ENCODE measurements around the gene JSRP1.

The JSRP1 gene

DNA sequence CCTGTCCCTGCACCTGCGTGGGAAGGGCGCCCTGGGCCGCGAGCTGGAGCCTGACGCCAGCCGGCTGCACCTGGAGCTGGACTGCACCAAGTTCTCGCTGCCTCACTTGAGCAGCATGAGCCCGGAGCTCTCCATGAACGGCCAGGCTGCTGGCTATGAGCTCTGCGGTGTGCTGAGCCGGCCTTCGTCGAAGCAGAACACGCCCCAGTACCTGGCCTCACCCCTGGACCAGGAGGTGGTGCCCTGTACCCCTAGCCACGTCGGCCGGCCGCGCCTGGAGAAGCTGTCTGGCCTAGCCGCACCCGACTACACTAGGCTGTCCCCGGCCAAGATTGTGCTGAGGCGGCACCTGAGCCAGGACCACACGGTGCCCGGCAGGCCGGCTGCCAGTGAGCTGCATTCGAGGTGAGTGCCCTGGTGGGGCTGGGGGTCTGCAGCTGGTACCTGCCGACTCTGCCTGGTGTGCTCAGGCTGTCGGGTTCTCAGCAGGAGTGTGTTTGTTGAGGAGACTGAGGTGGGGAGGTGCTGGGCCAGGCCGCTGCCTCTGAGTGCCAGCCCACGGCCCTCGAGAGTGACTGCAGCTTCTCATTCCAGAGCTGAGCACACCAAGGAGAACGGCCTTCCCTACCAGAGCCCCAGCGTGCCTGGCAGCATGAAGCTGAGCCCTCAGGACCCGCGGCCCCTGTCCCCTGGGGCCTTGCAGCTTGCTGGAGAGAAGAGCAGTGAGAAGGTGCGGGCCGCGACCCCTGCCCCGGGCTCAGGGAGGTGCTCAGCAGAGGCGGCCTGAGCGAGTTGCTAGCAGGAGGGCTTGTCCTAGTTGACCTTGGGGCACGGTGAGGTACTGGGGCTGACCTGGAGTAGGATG is 39.6 kb downstream of the JSRP1 start:
- no peak for DNase-seq (ENCODE audit: low spot score)

DNA sequence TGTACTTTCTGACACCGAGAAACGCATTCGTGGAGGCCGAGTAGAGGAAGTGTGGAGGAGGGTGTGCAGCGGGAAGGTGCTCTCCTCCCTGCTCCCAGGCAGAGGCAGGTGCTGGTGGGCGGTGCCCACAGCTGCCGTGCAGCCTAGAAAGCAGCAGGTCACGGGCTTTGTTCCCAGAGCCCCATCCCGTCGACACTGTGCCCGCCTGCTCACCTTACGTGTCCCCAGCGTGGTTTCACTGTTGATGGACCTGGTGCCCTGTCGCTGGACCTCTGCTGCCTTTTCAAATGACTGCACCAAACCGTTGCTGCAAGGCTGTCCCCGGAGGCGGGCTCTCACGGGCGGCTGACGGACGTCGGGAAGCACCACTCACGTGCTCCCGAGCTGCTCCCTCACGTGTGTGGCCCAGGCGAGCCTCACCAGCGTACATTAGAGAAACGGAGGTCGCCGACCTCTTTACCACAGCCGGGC is 40.9 kb downstream of the JSRP1 start:
- DNase-seq (ENCODE audit: low spot score), result no peak

DNA sequence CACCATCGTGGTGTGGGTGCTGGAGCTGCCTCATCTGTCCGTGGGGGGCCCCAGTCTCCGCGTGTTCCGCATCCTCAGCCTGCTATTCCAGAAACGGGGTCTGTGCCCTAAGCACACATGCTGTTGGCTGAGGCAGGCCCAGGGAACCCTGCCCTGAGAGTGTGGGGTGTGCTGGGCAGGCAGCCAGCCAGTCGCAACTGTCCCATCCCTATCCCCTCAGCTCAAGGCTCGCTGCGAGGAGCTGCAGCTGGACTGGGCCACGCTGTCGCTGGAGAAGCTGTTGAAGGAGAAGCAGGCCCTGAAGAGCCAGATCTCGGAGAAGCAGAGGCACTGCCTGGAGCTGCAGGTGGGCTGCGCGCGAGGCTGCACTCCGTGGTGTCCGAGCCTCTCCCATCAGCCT is 42.0 kb downstream of the JSRP1 start:
- no peak for DNase-seq (ENCODE audit: low spot score)

DNA sequence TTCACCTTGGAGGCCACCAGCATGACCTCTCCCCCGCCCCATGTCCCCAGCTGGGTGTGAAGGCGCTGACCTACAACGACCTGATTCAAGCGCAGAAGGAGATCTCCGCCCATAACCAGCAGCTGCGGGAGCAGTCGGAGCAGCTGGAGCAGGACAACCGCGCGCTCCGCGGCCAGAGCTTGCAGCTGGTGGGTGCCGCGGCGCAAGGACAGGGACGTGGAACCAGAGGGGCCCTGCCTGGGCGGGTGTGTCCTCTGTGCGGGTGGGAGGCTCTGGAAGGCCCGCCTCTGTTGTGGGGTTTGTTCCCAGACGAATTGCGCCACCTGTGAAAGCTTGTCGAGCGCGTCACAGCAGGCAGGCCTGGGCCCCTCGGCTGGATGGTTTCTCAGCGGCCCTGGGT is 42.4 kb downstream of the JSRP1 start:
- no peak for DNase-seq (ENCODE audit: low spot score)

DNA sequence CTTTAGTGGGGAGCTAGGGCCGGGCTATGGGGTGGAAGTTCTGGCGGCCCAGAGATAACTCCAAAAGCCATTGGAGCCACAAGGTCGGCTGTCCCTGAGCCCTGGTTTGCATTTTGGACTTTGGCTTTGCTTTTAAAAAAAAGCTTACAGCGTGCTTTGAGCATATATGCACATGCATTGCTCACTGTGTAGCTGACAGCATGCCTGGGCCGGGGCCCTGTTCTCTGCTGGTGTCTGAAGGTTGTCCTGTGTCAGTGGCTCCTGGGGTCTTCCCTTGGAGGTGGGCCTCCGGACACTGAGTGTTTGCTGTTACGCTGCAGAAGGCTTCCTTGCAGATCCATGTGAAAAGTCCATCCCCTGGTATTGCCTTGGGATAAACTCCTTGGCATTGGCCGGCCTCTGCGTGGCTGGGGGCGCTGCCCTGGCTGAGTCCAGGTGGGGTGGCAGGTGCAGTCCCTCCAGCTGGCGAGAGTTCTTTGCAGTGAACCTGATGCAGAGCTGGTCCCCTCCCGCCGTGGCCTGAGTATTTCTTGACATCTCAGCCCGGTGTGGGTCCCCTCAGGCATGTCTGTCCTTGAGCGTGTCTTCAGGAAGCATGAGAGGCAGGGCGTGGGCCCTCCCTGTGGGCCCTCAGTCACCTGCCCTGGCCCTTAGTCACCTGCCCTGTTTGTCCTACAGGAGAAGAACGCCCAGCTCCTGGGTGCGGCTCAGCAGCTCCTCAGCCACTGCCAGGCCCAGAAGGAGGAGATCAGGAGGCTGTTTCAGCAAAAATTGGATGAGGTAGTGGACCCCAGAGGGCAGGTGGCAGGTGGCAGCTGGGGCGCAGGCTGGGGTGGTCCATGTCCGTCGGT is 43.1 kb downstream of the JSRP1 start:
- DNase-seq (ENCODE audit: low spot score), result no peak

DNA sequence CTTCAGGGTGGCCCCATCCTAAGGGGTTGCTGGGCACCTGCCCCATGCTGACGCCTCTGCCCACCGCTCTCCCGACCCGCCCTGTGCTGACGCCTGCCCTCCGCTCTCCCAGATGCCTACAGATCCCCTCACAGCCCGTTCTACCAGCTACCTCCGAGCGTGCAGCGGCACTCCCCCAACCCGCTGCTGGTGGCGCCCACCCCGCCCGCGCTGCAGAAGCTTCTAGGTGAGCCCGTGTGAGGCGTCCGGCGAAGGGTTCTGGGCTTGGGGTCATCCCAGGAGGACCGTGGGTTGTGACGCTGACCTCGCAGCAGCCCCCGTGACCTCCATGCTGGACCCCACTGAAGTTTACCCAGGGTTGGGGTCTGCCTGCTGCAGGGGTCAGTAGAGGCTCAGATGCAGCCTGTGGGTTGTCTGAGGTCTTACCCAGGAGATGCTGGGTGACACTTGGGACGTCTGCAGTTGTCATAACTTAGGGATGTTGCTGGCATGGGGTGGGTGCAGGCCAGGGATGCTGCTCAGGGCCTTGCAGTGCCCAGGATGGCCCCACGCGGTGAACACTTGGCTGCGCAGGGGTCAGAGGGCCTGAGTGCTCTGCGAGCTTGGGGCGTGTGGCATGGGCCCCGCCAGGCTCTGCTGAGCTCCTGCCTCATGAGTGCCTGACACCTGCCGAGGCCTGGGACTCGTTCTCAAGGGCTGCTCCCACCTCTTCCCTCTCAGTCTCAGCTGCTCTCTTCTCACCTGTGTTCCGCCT is 45.1 kb downstream of the JSRP1 start:
- no peak for DNase-seq (ENCODE audit: low spot score)

DNA sequence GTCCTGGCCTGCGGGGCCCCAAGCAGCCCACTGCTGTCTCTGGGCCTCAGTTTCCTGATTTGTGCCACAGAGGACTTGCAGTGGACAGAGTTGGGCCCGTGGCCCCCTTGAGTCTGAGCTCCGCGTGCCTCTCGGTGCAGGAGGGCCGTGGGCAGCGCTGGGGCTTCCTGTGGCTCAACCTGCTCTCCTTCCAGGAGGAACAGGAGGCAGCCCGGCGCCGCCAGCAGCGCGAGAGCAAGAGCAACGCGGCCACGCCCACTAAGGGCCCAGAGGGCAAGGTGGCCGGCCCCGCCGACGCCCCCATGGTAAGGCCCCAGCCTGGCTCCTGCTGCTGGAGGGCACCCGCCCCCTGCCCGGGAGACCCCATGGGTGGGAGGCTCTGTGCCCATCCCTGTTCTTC is 46.0 kb downstream of the JSRP1 start:
- DNase-seq (ENCODE audit: low spot score), result no peak

DNA sequence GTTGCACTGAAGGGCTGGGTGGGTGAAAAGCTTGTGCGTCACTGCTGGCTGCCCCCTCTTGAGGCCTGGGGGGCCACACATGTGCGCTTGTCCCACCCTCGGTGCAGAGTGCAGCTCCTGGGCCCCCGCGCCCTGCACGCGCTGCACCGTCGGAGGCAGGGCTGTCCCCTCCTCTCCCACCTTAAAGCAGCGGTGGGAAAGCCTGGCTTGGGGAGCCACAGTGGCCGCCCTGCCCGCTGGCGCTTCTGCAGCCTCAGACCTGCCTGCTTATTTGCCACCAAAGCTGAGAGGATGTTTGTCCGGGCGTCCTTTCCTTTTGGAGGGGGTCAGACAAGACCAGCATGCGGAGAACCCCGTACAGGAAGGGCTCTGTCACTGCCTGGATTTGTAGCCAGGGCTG is 46.8 kb downstream of the JSRP1 start:
- DNase-seq (ENCODE audit: low spot score), result no peak

DNA sequence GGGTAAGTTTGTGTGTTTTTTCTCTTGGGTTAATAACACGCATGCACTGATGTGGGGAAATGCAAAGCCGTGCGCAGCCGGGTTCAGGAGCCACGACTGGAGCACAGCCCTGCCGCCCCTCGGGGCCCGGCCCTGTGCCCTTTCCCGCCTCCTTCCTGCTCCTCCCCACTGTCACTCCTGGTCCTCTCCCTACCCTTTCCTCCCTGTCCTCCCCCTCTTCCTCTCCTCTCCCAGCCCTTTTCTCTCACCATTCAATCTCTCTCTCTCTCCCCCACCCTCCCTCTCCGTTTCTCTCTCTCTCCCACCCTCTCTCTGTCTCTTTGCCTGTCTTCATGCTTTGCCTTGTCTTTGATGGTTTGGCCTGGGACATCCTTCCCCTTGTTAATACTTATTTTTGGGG is 47.2 kb downstream of the JSRP1 start:
- no peak for DNase-seq (ENCODE audit: low spot score)

DNA sequence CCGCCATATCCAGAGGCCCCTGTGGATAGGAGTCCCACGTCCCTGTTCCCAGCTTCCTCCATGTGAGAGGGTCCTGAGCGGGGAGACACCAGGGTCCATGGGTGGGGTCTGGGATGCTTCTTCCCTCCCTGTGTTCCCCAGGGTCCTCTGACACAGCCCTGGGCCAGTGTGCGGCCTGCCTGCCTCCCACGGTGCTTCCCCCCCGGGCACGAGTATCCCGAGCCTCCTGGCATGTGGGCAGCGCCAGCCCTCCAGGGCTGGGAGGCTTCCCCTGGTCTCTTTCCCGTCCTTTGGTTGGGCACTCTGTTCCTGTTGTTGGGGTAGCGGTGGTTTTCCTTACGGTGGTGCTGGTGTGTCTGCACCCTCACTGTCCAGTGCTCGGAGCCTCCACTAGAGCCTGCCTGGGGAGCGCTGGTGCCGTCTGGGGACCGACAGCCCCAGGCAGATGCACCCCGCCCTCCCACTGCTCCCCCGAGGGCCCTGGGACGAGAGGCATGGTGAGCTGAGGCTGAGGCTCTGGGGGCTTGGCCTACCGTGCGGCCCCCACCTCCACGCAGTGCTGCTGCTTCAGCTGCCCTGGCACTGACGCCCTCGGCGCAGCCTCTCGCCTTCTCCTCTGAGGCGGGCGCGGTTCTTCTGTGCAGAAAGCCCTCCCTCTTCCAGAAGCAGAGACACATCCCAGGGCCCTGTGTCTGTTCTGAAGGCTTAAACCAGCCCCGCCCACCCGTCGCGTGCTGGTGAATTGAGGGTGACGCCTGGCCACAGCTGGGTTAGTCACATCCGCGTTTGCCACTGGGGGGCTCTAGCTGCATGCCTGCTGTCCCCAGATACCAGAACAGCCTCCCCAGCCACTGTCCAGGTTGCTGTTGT is 48.0 kb downstream of the JSRP1 start:
- DNase-seq (ENCODE audit: low spot score), result no peak

DNA sequence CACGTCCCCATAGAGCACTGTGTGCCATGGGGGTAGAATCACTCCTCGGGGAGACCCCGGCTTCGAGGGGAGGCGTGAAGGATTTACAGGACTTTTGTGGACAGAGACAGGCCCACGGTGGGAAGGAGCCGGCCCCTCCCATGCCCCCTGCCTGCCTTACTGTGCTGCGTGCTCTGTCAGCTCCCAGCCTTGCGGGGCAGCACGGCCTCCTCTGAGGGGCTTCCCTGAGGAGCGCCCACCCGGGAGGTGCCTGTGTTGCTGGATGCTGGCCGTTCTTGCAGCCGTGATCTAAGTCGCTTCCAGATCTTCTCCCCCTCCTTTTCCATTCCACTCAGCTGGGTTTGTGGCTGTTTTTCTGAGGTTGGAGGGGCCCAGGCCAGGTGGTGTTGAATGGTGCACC is 49.2 kb downstream of the JSRP1 start:
- DNase-seq (ENCODE audit: low spot score), result no peak

DNA sequence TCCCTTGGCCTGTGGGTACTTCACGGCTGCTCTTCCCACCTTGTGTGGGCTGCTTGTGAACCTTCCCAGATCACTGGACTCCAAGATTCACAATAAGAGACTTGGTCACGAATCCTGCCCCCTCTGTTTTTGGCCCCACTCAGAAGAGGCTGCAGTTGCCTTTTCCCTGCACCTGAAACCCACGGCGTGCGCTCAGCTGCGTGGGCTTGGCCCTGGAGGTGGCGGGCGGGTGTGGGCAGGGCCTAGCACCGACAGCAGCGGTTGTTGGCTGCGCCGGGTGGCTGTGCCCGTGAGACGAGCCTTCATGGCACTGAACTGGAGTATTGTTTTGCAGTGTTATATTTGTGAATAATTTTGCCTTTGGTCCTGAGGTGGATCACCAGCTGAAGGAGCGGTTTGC is 53.9 kb downstream of the JSRP1 start:
- DNase-seq (ENCODE audit: low spot score), result no peak
